ENCODE measurements around the gene ERBB2. TPM values are rescaled to one million over a fixed set of nuclear protein-coding genes. Genes with fewer than 3 reads are reported as not detected.

The ERBB2 gene
- total and polyA plus RNA-seq, 2 of the 13 experiments (the other 11 are each of a cell fraction or from before 2014, with no cell fraction given), result 57.7 to 64.1 TPM

DNA sequence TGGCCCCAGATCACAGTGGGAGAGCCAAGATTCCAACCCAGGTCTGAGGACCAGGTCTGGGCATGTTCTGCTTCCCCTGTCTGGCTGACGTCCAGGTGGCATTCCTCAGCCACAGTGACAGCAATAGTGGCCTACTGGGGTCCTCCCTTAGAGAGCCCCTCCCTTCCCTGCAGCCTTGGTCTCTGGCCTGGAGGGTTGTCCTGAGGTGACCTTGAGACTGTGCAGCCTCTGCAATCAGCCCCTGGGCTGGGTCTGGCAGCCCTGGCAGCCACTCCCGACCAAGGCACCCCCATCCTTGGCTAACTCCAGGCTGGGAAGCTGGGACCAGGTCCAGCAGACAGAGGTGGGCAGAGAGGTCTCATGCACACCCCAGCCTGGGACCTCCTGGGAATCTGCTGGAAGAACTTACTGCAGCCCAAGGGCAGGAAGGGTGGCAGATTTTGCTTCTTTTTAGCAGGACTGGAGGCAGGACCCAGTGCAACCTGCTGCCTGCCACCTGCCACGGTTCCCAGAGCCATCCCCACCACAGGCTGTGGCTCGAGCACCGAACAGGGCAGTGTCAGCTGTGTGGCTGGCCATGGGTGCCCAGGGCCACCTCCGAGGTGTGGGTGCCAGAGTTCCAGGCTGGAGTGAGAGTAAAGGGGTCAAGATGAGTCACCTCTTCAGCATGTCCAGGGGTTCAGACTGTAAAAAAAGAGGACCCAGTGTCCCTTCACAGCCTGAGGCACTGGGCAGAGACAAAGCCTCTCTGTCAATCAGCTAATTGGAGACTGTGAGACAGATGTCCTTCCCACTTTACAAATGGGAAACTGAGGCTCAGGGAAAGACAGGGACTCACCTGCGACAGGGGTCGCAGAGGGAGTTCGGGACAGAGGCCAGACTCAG is 50.5 kb downstream of the ERBB2 start (continued):
- TF ChIP-seq, protein P1, sequence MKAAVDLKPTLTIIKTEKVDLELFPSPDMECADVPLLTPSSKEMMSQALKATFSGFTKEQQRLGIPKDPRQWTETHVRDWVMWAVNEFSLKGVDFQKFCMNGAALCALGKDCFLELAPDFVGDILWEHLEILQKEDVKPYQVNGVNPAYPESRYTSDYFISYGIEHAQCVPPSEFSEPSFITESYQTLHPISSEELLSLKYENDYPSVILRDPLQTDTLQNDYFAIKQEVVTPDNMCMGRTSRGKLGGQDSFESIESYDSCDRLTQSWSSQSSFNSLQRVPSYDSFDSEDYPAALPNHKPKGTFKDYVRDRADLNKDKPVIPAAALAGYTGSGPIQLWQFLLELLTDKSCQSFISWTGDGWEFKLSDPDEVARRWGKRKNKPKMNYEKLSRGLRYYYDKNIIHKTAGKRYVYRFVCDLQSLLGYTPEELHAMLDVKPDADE (CRISPR knock-in tag; IDR thresholded peaks at IDR 0.05), result no peak
- TF ChIP-seq JUN (CRISPR knock-in tag; IDR thresholded peaks at IDR 0.05), result no peak
- TF ChIP-seq, protein P2, sequence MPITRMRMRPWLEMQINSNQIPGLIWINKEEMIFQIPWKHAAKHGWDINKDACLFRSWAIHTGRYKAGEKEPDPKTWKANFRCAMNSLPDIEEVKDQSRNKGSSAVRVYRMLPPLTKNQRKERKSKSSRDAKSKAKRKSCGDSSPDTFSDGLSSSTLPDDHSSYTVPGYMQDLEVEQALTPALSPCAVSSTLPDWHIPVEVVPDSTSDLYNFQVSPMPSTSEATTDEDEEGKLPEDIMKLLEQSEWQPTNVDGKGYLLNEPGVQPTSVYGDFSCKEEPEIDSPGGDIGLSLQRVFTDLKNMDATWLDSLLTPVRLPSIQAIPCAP (CRISPR knock-in tag; IDR thresholded peaks at IDR 0.05; ENCODE audit: low read depth), result no peak
- TF ChIP-seq CENPT (CRISPR knock-in tag; IDR thresholded peaks at IDR 0.05; ENCODE audit: low read depth), result no peak
- TF ChIP-seq, protein P3, sequence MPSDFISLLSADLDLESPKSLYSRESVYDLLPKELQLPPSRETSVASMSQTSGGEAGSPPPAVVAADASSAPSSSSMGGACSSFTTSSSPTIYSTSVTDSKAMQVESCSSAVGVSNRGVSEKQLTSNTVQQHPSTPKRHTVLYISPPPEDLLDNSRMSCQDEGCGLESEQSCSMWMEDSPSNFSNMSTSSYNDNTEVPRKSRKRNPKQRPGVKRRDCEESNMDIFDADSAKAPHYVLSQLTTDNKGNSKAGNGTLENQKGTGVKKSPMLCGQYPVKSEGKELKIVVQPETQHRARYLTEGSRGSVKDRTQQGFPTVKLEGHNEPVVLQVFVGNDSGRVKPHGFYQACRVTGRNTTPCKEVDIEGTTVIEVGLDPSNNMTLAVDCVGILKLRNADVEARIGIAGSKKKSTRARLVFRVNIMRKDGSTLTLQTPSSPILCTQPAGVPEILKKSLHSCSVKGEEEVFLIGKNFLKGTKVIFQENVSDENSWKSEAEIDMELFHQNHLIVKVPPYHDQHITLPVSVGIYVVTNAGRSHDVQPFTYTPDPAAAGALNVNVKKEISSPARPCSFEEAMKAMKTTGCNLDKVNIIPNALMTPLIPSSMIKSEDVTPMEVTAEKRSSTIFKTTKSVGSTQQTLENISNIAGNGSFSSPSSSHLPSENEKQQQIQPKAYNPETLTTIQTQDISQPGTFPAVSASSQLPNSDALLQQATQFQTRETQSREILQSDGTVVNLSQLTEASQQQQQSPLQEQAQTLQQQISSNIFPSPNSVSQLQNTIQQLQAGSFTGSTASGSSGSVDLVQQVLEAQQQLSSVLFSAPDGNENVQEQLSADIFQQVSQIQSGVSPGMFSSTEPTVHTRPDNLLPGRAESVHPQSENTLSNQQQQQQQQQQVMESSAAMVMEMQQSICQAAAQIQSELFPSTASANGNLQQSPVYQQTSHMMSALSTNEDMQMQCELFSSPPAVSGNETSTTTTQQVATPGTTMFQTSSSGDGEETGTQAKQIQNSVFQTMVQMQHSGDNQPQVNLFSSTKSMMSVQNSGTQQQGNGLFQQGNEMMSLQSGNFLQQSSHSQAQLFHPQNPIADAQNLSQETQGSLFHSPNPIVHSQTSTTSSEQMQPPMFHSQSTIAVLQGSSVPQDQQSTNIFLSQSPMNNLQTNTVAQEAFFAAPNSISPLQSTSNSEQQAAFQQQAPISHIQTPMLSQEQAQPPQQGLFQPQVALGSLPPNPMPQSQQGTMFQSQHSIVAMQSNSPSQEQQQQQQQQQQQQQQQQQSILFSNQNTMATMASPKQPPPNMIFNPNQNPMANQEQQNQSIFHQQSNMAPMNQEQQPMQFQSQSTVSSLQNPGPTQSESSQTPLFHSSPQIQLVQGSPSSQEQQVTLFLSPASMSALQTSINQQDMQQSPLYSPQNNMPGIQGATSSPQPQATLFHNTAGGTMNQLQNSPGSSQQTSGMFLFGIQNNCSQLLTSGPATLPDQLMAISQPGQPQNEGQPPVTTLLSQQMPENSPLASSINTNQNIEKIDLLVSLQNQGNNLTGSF (CRISPR knock-in tag; IDR thresholded peaks at IDR 0.05), result no peak
- TF ChIP-seq, protein P4, sequence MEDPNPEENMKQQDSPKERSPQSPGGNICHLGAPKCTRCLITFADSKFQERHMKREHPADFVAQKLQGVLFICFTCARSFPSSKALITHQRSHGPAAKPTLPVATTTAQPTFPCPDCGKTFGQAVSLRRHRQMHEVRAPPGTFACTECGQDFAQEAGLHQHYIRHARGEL (CRISPR knock-in tag; IDR thresholded peaks at IDR 0.05), result no peak
- TF ChIP-seq, protein P5, sequence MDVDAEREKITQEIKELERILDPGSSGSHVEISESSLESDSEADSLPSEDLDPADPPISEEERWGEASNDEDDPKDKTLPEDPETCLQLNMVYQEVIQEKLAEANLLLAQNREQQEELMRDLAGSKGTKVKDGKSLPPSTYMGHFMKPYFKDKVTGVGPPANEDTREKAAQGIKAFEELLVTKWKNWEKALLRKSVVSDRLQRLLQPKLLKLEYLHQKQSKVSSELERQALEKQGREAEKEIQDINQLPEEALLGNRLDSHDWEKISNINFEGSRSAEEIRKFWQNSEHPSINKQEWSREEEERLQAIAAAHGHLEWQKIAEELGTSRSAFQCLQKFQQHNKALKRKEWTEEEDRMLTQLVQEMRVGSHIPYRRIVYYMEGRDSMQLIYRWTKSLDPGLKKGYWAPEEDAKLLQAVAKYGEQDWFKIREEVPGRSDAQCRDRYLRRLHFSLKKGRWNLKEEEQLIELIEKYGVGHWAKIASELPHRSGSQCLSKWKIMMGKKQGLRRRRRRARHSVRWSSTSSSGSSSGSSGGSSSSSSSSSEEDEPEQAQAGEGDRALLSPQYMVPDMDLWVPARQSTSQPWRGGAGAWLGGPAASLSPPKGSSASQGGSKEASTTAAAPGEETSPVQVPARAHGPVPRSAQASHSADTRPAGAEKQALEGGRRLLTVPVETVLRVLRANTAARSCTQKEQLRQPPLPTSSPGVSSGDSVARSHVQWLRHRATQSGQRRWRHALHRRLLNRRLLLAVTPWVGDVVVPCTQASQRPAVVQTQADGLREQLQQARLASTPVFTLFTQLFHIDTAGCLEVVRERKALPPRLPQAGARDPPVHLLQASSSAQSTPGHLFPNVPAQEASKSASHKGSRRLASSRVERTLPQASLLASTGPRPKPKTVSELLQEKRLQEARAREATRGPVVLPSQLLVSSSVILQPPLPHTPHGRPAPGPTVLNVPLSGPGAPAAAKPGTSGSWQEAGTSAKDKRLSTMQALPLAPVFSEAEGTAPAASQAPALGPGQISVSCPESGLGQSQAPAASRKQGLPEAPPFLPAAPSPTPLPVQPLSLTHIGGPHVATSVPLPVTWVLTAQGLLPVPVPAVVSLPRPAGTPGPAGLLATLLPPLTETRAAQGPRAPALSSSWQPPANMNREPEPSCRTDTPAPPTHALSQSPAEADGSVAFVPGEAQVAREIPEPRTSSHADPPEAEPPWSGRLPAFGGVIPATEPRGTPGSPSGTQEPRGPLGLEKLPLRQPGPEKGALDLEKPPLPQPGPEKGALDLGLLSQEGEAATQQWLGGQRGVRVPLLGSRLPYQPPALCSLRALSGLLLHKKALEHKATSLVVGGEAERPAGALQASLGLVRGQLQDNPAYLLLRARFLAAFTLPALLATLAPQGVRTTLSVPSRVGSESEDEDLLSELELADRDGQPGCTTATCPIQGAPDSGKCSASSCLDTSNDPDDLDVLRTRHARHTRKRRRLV (CRISPR knock-in tag; IDR thresholded peaks at IDR 0.05), result no peak
- TF ChIP-seq GFI1 (CRISPR knock-in tag; IDR thresholded peaks at IDR 0.05; ENCODE audit: borderline replicate concordance), result no peak
- TF ChIP-seq MEF2D (CRISPR knock-in tag; IDR thresholded peaks at IDR 0.05), result 0 out of 2 replicates have a peak, but pooled peaks have one; percentile 30
- TF ChIP-seq ZNF816 (CRISPR knock-in tag; IDR thresholded peaks at IDR 0.05; ENCODE audit: borderline replicate concordance), result no peak
- TF ChIP-seq RFX3 (CRISPR knock-in tag; IDR thresholded peaks at IDR 0.05), result no peak
- TF ChIP-seq TGIF2 (CRISPR knock-in tag; IDR thresholded peaks at IDR 0.05), result peak; percentile 31; the same call in 1 of the 2 replicates
- TF ChIP-seq MAF1 (CRISPR knock-in tag; IDR thresholded peaks at IDR 0.05; ENCODE audit: borderline replicate concordance), result no peak
- no peak; the same call in 1 of the 2 replicates for TF ChIP-seq MYC (CRISPR knock-in tag; IDR thresholded peaks at IDR 0.05; ENCODE audit: borderline replicate concordance)
- TF ChIP-seq ZNF292 (CRISPR knock-in tag; IDR thresholded peaks at IDR 0.05; ENCODE audit: borderline replicate concordance, low read depth), result peak; percentile 56; the same call in 1 of the 2 replicates
